Nephron (organoid): ENCODE measurements around the gene FLVCR2.

Source experiments
- H3K27ac Mint-ChIP-seq, 3 experiments: 2 replicates each; pipeline ENCODE4 v1.8.0; 2020; ENCODE audit warnings: mixed read lengths in 3 of 3, mild to moderate bottlenecking in 2 of 3, moderate library complexity in 1 of 3
- H3K27me3 Mint-ChIP-seq: 2 replicates; pipeline ENCODE4 v1.8.0; 2021; ENCODE audit warnings: low read depth, mild to moderate bottlenecking, moderate library complexity, mixed read lengths
- H3K36me3 Mint-ChIP-seq: 2 replicates; pipeline ENCODE4 v1.8.0; 2020; ENCODE audit warnings: low read depth, mixed read lengths
- H3K4me1 Mint-ChIP-seq: 2 replicates; pipeline ENCODE4 v1.8.0; 2020; ENCODE audit warnings: mixed read lengths
- H3K4me3 Mint-ChIP-seq, 3 experiments: 2 replicates each; pipeline ENCODE4 v1.8.0; 2020; ENCODE audit warnings: mild to moderate bottlenecking in 3 of 3, mixed read lengths in 3 of 3, moderate library complexity in 2 of 3
- H3K9me3 Mint-ChIP-seq: 2 replicates; pipeline ENCODE4 v1.8.0; 2020; ENCODE audit warnings: mixed read lengths
- TF ChIP-seq, protein P1 (sequence below), 3 experiments: fragments of 200-600 bp; sonication (generic); IDR thresholded peaks; one replicate each; pipeline ENCODE4 v1.5.0; 2021; ENCODE audit warnings: antibody characterized with exemption in 3 of 3; ENCODE audit not compliant: unreplicated experiment in 3 of 3

FLVCR2 gene

DNA sequence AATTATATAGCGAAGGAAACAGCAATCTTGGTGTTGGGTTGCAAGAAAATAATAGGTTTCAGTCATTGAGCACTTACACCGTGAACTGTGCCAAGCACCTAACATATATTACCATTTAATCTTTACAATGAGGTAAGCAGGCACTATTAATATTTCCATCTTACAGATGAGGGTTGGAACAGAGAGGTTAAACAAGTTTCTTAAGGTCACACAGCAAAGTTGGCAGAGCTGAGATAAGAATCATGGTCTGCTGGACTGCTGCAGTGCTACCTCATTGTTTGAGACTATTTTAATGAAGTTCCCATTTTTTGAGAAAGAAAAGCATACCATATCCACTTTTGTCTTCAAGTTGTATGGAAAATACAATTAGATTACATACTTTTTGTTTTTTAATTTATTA lies 80.5 kb downstream of the FLVCR2 start:
- TF ChIP-seq, protein P1, sequence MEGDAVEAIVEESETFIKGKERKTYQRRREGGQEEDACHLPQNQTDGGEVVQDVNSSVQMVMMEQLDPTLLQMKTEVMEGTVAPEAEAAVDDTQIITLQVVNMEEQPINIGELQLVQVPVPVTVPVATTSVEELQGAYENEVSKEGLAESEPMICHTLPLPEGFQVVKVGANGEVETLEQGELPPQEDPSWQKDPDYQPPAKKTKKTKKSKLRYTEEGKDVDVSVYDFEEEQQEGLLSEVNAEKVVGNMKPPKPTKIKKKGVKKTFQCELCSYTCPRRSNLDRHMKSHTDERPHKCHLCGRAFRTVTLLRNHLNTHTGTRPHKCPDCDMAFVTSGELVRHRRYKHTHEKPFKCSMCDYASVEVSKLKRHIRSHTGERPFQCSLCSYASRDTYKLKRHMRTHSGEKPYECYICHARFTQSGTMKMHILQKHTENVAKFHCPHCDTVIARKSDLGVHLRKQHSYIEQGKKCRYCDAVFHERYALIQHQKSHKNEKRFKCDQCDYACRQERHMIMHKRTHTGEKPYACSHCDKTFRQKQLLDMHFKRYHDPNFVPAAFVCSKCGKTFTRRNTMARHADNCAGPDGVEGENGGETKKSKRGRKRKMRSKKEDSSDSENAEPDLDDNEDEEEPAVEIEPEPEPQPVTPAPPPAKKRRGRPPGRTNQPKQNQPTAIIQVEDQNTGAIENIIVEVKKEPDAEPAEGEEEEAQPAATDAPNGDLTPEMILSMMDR (IDR thresholded peaks at IDR 0.05; ENCODE audit: unreplicated experiment in 3 of 3) = no peak
- H3K9me3 Mint-ChIP-seq = no peaks in the 10 kb centered on the region
- H3K27me3 Mint-ChIP-seq = no peaks in the 10 kb centered on the region
- no peak overlapping the region for H3K27ac Mint-ChIP-seq
- peaks cover 16% of the 10 kb centered on the region for H3K36me3 Mint-ChIP-seq
- H3K4me1 Mint-ChIP-seq = peaks cover 23% of the 10 kb centered on the region
- peak overlapping the region; percentile 13 to 52 (median 40) for H3K4me3 Mint-ChIP-seq

DNA sequence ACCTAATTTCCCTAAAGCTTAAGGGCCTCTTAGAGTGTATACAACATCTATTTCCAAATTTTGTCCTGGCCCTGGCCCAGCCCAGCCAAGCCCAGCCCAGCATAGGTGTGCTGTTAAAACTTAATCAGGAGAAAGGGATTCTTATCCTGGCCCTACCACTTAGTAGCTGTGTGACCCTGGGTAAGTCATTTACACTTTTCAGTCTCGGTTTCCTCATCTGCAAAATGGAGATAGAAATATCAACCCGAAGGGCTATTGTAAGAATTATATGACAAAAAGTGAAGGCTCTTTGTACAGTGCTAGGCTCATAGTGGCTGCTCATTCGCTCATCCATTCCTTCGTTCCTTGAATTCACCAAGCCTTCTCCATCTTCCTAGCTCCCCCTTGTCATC lies 81.8 kb downstream of the FLVCR2 start:
- TF ChIP-seq, protein P1 (IDR thresholded peaks at IDR 0.05; ENCODE audit: unreplicated experiment in 3 of 3) = no peak
- H3K9me3 Mint-ChIP-seq = no peaks in the 10 kb centered on the region
- no peaks in the 10 kb centered on the region for H3K27me3 Mint-ChIP-seq
- peak overlapping the region; percentile 66 to 87 (median 75) for H3K27ac Mint-ChIP-seq
- H3K4me3 Mint-ChIP-seq = peak overlapping the region; percentile 94 to 97 (median 95)
- H3K4me1 Mint-ChIP-seq = peaks cover 23% of the 10 kb centered on the region
- H3K36me3 Mint-ChIP-seq = peaks cover 14% of the 10 kb centered on the region

DNA sequence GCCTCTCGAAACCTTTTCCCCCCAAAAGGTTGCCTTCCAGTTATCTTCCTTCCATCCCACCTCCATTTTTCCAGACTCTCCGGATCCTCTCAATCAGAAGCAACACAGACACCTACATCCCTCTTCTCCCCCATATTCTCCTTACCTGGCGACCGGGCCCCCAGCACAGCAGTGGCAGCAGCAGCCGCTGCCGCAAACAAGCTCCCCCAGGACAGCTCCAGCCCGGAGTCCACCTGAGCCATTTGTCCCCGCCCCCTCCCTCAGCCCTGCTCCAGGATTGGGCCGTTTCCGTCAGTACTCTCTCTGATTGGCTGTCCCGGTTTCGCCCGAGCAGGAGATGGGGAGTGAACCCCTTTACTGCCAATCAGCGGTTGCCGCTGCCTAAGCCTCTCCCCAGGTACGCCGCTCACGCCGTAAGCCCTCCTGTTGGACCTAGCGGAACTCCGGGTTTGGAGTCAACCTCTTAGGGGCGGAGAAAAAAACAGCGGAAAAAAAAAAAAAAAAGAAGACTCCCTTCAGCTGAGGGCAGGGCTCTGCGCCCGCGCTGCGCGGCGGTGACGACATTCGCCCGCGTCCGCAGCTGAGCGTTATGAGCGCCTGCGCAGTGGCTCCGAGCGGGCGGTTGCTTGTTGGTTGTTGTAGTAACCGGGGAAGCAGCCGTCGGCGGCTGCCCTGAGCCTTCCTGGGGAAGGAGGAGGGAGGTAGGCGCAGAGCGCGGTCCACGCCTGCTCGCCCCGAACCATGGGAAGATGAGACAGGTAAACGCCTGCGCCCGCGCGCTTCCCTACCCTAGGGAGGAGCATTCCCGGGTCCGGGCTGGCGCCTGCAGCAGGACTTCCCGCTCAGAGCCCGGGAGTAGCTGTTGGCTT lies 82.4 kb downstream of the FLVCR2 start, which contains the start of the genes ERG28 and TTLL5:
TSS of gene ERG28 (minus strand) at position 247 of the 869 bp plus-strand sequence. CDS start 3,374 bp downstream, outside the sequence.
TSS of gene TTLL5 (plus strand) at position 617 of the 869 bp plus-strand sequence. CDS start 1,904 bp downstream, outside the sequence.
- Mint-ChIP-seq H3K27me3 (no peaks in the 10 kb centered on the region), H3K9me3 (no peaks in the 10 kb centered on the region), H3K27ac (peak within 1 kb of the TSS; percentile 66 to 87 (median 75)), H3K36me3 (peaks cover 13% of the 10 kb centered on the region), H3K4me1 (peaks cover 23% of the 10 kb centered on the region), H3K4me3 (peak within 1 kb of the TSS; percentile 94 to 97 (median 95))
- TF ChIP-seq, protein P1 (IDR thresholded peaks at IDR 0.05; ENCODE audit: unreplicated experiment in 3 of 3) = no peak

DNA sequence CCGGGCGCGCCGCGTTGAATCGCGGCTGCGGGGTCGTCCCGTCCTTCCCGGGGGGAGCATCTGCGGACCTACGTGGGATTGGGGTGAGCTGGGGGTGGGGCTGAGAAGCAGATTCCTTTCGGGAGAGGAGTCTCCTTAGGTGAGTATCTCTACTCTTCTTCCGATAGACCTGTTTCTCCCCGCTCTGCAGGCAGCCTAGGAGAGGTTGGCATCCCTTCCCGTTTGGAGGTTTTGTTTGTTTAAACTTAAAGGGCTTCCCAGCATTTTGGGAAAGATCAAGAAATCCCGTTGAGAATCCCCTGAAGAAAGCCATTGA lies 83.0 kb downstream of the FLVCR2 start:
- peak overlapping the region; percentile 94 to 97 (median 95) for H3K4me3 Mint-ChIP-seq
- peak overlapping the region; percentile 66 to 87 (median 75) for H3K27ac Mint-ChIP-seq
- peaks cover 23% of the 10 kb centered on the region for H3K4me1 Mint-ChIP-seq
- no peaks in the 10 kb centered on the region for H3K9me3 Mint-ChIP-seq
- no peaks in the 10 kb centered on the region for H3K27me3 Mint-ChIP-seq
- TF ChIP-seq, protein P1 (IDR thresholded peaks at IDR 0.05; ENCODE audit: unreplicated experiment in 3 of 3) = no peak
- H3K36me3 Mint-ChIP-seq = peaks cover 11% of the 10 kb centered on the region

DNA sequence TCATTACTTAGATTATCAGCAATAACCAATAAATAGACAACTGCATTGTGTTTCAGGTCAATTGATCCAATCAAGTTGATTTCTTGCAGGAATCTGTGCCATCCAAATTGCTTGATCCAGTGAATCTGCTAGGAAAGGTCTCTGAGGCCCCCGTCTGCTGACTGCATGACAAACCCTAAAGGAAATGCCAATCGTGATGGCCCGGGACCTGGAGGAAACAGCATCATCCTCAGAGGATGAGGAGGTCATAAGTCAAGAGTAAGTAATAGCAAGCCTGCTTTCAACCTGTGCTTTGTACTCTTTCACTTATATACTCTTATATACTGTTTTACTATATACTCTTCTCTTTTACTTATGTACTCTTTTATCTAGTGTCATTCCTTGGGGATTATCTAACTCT lies 84.5 kb downstream of the FLVCR2 start:
- Mint-ChIP-seq H3K27me3 (no peaks in the 10 kb centered on the region), H3K9me3 (no peaks in the 10 kb centered on the region), H3K36me3 (peaks cover 16% of the 10 kb centered on the region), H3K4me3 (peak overlapping the region; percentile 59 to 97 (median 64)), H3K4me1 (peaks cover 30% of the 10 kb centered on the region), H3K27ac (no peak overlapping the region)
- TF ChIP-seq, protein P1 (IDR thresholded peaks at IDR 0.05; ENCODE audit: unreplicated experiment in 3 of 3) = no peak
